ENCODE results near the gene WDR35.

Gene WDR35

DNA sequence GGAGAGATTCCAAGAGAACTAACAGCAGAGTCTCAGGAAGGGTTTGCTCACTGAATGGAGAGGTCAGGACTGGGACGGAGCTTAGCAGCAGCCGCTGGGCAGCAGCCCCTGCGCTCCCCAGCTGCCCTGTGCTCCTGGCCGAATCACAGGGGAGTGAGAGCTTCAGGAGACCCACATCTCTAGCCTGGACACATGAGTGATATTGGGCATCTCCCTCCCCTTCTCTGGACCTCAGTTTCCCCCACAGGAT lies 22.1 kb upstream of the WDR35 start:
- H3K27ac ChIP-seq: no peak overlapping the region
- DNase-seq (ENCODE audit: low read depth, low spot score): no peak

DNA sequence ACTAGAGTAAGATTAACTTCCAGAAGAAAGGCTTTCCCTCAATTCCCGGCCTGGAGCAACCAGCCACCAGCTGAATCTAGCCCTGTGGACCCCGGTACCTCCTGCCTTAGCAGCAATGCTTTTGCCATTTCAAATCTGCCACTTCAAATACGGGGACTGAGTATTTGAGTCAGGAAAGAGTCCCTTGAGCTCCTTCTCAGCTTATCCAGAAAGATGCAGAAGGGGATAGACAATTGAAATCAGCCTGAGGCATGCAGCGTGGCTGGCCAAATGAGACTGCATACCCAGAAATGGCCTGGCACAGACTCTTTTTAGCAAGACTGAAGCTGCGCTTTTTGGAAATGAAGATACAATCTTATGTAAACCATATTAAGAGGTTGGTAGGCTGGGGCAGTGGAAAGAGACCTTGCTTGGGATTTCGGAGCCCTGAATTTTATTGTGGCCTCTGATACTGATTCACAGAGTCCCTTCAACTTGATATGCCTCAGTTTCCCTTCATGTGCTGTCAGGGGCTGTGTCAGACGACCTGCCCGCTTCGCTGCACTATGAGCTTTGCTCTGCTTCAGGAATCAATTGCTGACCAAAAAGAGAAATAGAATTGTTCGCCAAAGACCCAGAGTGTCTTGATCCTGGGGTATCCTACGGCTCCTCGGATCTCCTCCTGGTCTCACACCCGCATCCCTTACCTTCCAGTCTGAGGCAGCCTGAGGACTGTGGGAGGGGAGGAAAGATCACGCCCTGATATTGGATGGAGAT lies 21.5 kb upstream of the WDR35 start:
- H3K27ac ChIP-seq: no peak overlapping the region
- DNase-seq (ENCODE audit: low read depth, low spot score): no peak

DNA sequence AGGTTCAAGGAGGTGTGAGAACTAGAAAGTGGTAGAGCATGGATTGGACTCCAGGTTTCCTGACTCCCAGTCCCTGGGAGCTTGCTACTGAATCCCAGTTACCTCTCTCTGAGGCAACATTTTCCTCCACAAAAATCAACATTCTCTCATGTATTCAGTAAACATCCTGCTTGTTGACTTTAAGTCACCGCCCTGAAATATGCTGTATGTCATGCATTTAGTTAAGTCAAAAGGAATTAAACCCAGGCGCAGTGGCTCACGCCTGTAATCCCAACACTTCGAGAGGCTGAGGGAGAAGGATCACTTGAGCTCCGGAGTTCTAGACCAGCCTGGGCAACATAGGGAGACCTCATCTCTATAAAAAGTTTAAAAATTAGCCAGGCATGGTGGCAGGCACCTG lies 18.8 kb upstream of the WDR35 start:
- no peak for DNase-seq (ENCODE audit: low read depth, low spot score)
- no peak overlapping the region for H3K27ac ChIP-seq

DNA sequence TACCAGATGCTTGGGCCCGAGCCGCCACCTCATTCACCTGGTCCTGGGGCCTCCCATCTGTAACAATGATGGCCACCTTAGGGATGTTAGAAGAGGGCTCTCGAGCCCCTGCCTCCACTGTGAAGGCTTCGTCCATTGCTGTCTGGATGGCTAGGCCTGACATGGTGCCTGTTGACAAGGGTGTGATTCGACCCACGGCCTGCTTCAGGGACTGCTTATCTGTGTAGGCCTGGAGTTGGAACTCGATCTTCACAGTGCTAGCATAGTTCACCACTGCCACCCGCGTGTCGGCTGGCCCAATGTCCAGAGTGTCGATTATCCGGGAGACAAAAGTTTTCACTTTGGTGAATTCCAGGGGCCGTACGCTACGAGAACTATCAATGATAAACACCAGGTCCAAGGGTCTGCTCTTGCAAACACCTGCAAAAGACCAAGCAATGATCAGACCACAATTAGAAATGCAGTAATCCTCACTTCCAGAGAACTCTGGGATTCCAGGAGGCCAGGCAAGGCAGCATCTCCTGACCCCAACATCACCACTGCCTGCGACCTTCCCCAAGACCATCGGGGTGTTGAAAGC lies 16.1 kb upstream of the WDR35 start:
- DNase-seq (ENCODE audit: low read depth, low spot score): no peak
- no peak overlapping the region for H3K27ac ChIP-seq

DNA sequence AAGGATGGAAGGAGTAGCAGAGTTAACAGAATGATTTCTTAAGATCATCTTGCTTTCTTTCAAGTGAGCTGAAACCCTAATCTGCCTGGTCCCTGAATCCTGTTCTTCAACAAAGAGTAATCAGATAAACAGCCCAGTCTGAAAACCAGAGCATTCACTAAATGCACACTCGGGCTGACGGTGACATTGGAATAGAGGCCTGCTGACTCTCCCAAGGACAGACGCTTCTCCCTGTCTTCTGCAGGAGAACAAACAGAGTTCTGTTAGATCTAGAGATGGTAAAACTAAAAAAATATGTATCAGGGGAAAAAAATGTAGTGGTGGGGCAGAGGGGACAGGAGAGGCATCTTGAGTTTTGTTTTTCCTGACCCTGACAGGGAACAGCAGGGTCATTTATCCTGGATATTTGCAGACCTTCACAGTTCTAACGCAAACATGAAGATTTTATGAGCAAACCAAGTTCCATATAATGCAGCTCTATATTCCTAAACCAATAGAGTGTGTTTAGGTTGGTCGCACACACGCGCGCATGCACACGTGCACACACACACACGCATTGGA lies 15.2 kb upstream of the WDR35 start:
- DNase-seq (ENCODE audit: low read depth, low spot score): no peak
- H3K27ac ChIP-seq: no peak overlapping the region

DNA sequence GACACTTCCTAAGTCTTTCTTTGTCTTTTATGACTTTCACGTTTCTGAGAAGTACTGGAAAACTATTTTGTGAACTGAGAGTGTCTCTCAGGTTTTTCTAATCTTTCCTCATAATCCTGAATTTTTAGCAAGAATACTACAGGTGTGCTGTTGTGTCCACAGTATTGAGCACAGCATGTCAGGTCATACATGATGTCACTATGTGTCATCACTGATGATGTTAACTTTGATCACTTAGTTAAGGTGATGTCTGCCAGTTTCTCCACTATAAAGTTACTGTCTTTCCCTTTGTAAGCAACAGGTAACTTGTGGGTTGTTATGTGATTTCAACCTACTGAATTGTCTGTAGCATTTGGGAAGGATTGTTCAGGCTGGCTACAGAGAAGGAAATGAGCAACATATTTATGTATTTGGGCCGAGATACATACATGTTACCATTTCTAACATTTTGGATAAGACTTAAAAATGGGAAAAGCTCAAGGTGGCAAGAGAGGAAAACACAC lies 11.5 kb upstream of the WDR35 start:
- DNase-seq (ENCODE audit: low read depth, low spot score): no peak
- H3K27ac ChIP-seq: no peak overlapping the region

DNA sequence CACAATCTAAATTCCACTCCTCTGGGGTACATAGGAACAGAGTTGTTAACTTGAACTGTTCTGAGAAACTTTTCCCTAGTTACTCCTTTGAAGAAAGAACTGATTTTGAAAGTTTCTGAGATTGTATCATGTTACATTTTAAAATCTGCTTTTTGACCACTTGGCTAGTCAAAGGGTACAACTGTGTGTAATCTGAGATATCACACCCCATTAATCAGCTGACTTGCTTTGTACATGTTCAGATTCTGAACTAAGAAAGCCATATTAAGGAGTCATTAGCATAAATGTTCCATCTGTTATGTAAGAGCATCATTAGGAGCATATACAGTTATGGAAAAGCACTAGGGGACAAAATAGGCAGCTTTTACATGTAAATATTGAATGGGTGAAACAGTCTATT lies 3.8 kb upstream of the WDR35 start:
- no peak for DNase-seq (ENCODE audit: low read depth, low spot score)
- no peak overlapping the region for H3K27ac ChIP-seq

DNA sequence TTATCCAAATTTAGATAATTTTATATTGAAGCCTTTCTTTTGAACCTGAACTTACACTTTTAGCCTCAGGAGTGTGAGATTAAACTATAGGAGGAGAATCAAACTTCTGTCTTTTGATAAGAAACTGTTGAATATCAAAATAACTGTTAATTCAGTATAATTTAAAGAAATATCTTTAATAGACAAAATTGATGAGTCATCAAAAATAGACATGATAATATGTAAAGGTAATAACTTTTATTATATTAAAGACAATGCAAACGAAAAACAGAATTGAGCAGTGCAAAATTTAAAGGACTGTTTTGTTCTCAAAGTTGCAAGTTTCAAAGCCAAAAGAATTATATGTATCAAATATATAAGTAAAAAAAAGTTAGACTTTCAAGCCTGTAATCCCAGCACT lies 2.0 kb upstream of the WDR35 start:
- no peak for DNase-seq (ENCODE audit: low read depth, low spot score)
- H3K27ac ChIP-seq: no peak overlapping the region

DNA sequence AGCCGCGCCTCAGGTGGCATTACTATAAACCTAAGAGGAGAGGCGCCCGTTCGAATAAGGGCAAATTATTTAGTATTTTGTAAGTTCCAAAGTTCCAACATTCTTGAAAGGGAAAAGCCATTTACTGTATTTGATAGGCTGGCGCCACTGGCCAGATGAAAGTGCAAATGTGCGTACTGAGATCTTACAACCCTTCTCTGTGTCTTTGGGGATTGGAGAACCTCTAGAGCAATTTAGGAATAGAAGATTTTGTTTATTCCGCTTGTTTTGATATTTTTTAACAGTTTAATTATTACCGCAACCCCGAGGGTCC lies 467 bp upstream of the WDR35 start:
- no peak for DNase-seq (ENCODE audit: low read depth, low spot score)
- peak overlapping the region; percentile 12 for H3K27ac ChIP-seq

DNA sequence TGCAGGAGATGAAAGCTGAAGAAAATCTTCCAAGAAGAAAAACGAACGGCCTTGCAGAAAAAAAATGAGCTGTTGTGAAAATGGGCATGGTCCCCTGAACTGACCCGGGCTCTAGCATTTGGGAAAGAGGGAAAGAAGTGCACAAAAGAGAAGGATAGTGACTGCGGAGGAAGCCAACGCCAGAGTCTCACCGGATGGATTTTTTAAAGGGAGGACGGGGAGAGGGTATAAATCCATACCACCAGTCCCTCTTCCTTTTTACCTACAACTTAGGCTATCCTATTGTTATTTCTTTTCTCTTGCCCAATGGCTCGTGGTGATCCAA lies 601 bp downstream of the WDR35 start:
- DNase-seq (ENCODE audit: low read depth, low spot score): no peak
- H3K27ac ChIP-seq: no peak overlapping the region

DNA sequence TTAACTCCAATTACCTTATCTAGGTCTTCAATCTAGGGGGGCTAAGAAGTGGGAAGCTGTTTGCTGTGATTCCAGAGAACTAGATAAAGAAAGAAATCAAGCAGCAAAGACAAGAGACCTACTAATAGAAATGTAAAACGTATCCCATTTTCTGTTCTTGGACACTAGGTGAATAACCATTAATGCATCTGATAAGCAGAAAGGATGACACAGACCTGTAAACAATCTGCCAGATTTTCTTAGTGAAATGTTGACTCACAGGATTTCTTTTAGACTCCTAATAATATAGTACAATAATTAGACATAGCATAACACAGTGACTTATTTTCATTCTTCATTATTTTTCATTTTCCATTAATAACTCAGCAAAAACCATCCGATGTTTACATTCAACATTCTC lies 1.3 kb downstream of the WDR35 start:
- DNase-seq (ENCODE audit: low read depth, low spot score): no peak
- H3K27ac ChIP-seq: no peak overlapping the region

DNA sequence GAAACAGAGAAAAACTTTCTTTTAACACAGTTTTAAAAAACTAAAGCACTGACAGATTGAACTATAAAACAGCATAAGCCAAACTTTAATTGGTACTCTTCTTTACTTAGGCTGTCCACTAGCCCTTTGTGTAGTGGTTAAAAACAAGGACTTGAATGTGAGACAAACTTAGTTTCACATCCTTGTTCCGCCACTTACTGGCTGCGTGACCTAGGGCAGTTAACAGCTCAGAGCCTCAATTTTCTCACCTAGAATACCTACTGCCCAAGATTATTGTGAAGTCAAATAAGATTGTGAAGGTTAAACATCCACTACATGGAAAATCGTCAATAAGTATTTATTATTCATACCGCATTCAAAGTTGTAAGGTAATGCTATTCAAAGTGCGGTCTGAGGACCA lies 2.0 kb downstream of the WDR35 start:
- no peak for DNase-seq (ENCODE audit: low read depth, low spot score)

DNA sequence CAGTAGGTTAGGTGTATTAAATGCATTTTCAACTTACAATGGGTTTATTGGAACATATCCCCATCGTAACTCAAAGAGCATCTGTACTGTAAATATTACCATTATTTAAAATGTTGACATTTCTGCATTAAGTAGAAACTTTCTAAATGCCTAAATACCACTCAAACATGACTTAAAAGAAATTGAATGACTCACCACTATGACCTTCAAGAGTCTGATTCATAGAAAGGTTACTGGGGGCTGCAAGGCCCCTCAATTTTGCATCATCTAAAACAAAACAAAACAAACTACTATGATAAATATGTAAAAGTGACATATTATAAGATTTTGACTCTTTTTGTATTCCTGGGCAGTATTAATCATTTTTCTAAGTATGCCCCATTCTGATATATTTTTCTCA lies 7.6 kb downstream of the WDR35 start:
- no peak for DNase-seq (ENCODE audit: low read depth, low spot score)
- H3K27ac ChIP-seq: no peak overlapping the region

More for the DNA sequence above, 2.0 kb downstream of the WDR35 start:
- no peak overlapping the region for H3K27ac ChIP-seq

DNA sequence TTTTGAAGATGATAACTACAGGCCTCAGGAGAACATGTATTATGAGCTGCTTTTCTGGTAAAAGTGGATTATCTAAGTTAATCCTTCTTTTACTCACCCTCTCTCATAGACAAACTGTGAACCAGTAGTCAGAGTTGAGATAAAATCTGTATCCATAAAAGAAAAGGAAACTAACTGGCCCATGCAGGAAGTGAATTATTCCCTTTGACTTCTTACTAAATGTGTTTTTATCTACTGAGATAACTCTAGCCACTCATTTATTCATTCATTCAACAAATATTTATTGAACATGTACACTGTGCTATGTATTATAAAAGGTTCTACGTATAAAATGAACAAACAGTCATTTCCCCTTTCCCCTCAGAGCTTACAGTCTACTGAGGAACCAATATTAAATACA lies 10.0 kb downstream of the WDR35 start:
- no peak for DNase-seq (ENCODE audit: low read depth, low spot score)
- H3K27ac ChIP-seq: no peak overlapping the region

DNA sequence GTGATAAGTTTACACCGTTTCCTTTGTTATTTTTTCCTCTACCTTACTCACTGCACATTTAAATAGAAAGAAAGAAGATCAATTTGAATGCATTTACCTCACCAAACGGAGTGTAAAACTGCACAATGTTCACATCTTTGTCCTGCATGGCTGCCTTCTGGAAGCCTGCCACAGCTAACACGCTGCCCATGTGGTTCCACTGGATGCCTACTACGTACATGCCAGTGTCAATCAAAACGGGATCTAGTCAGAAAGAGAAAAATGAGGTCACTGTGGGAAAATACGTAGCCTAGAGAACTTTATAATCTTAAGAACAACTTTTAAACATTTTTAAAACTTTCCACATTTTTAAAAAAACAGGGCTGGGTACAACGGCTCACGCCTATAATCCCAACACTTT lies 16.4 kb downstream of the WDR35 start:
- no peak for DNase-seq (ENCODE audit: low read depth, low spot score)
- no peak overlapping the region for H3K27ac ChIP-seq

DNA sequence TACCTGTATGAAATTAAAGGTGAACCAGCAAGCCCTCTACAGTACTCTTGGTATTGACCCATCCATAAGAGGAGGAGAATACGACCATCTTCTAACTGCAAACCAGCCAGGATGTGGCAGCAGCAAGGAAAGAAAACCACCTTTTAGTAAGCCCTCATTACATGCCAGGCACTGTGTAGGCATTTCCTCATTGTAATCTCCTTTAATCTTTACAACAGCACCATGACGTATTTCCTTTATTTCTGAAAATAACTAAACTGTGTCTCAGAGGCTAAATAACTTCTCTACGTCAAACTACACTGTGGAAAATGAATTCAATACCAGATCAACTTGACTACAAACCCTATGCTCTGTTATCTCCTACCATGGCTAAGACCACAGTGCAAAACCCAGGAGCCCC lies 18.2 kb downstream of the WDR35 start:
- DNase-seq (ENCODE audit: low read depth, low spot score): no peak
- H3K27ac ChIP-seq: no peak overlapping the region

DNA sequence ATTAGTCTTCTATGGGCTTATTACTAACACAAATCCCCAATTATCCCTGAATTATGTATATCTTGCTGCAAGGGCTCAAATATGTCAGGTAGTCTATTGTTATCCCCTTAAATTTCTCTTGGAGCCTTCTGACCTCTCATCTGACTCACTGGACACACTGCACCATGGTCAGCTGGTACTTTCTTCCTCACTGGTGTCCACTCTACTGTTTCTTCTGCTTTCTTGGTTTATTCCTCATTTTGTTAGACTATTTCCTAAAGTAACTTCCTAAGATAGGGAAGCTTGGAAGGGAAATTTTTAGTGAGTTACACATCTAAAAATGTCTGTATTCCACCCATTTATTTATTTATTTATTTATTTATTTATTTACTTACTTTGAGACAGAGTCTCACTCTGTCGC lies 26.5 kb downstream of the WDR35 start:
- H3K27ac ChIP-seq: no peak overlapping the region
- DNase-seq (ENCODE audit: low read depth, low spot score): no peak

DNA sequence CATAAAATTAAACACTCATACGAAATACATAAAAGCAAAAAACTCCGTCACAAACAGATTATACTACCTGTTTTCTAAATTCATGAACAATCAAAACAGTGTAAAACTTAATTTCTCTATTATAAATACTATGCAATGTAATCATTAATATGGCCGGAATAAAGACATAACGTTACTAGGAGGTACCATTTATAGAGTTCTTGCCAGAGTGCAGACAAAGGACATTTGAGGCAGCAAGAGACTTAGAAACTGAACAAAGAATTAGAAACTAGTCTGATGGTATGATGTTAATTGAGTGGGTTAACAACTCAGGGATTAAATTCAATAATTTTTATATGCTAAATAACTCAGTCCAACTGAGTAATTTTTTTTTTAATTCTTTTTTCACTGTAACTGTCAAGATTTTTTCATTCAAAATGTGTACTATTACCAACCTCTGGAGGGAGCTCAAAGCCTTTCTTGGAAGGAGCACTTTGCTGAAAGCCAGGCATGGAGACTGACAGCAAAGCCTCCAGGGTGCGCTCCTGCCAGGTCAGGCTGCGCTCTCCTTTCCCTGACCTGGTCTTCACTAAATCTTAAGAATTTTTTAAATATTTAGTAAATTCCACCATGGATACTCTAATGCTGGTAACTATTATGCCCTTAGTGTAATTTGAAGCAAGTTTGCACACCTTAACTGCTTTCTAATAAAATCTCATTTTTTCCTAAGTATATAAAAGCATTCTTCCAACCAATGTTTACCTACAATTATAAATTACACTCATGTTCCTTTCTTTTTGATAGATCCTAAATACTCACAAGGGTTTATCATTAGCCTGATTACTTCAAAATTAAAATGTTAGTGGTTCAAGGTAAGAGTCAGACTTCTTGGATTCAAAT lies 34.1 kb downstream of the WDR35 start:
- peak; percentile 16 for DNase-seq (ENCODE audit: low read depth, low spot score)
- no peak overlapping the region for H3K27ac ChIP-seq

DNA sequence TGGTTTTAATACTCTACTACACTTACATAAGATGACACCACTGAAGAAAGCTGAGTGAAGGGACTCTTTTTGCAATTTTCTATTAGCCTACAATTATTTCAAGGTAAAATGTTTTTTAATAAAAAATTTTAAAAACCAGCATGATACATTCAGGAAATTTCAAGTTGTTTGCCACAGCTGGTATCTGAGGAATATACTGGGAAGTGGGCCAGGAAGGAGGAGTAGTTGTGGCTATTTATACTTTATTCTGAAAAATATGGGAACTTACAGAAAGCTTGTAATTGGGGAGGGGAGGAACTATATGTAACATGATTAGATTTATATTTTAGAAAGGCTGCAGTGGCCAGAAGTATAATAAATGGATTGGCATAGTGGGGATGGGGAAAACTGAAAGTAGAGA lies 40.8 kb downstream of the WDR35 start:
- no peak for DNase-seq (ENCODE audit: low read depth, low spot score)
- no peak overlapping the region for H3K27ac ChIP-seq

DNA sequence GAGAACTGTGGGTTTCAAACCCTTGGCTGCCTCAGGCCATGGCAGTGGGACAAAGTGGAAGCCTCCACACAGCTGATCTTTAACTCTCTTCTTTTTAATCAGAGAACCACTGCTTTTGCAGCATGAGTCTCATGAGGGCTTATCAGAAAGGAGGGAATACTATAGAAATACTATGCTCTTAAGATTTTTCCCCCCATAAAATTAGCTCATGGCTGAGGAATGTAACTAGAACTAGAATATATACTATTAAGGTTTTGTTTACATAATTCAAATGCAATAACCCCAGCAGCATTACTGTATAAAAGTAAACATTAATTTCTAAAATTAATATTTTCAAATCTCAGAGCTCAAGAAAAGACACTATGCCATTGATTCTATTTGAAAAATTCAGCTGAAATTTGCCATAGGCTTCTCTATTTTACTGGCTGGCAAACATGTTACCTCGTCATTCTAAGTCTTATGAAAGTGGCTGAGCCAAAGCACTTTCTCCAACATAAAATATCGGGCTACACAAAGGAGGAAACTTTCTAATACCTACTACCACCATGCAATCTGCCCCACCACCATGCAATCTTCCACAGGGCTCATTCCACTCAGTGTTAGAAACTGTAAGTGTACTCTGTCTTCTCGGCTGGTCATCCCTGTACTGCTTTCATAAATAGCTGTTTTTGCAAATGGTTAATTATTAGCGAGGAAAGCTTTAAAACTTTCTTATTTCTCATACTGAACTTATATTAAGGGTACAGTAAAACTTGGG lies 42.5 kb downstream of the WDR35 start:
- DNase-seq (ENCODE audit: low read depth, low spot score): no peak

More for the DNA sequence above, 42.5 kb downstream of the WDR35 start:
- H3K27ac ChIP-seq: no peak overlapping the region
